ENCODE measurements around the gene TMPRSS2.

Gene TMPRSS2

GRCh38 chr21:41446586-41446985, 61.4 kb downstream of the TMPRSS2 start:
- no peak for DNase-seq

GRCh38 chr21:41445465-41445862, 62.5 kb downstream of the TMPRSS2 start:
- DNase-seq = no peak

- no peak for DNase-seq
These were observed 63.1 kb downstream of the TMPRSS2 start for GRCh38 chr21:41444703-41445464.

- no peak for DNase-seq
These were observed 64.4 kb downstream of the TMPRSS2 start for GRCh38 chr21:41443562-41443961.

GRCh38 chr21:41442481-41443186, 65.3 kb downstream of the TMPRSS2 start:
- no peak for DNase-seq

- no peak for DNase-seq
These were observed 66.4 kb downstream of the TMPRSS2 start for GRCh38 chr21:41441546-41441945.

GRCh38 chr21:41439248-41439647, 68.7 kb downstream of the TMPRSS2 start:
- no peak for DNase-seq

GRCh38 chr21:41438425-41439113, 69.4 kb downstream of the TMPRSS2 start:
- DNase-seq = no peak

- DNase-seq = no peak
These were observed 70.2 kb downstream of the TMPRSS2 start for GRCh38 chr21:41437729-41438128.

GRCh38 chr21:41435706-41436105, 72.3 kb downstream of the TMPRSS2 start:
- DNase-seq = no peak

- no peak for DNase-seq
These were observed 74.4 kb downstream of the TMPRSS2 start for GRCh38 chr21:41433566-41433965.

- DNase-seq = no peak
These were observed 75.1 kb downstream of the TMPRSS2 start for GRCh38 chr21:41432562-41433460.

- DNase-seq = no peak
These were observed 76.0 kb downstream of the TMPRSS2 start for GRCh38 chr21:41431788-41432548.

GRCh38 chr21:41429925-41430491, 78.0 kb downstream of the TMPRSS2 start:
- no peak for DNase-seq

- no peak for DNase-seq
These were observed 78.7 kb downstream of the TMPRSS2 start for GRCh38 chr21:41429305-41429704.

- no peak for DNase-seq
These were observed 79.1 kb downstream of the TMPRSS2 start for GRCh38 chr21:41428847-41429246.

GRCh38 chr21:41428311-41428710, 79.6 kb downstream of the TMPRSS2 start:
- DNase-seq = no peak

- no peak for DNase-seq
These were observed 80.4 kb downstream of the TMPRSS2 start for GRCh38 chr21:41427556-41427955.

GRCh38 chr21:41426676-41427404, 81.1 kb downstream of the TMPRSS2 start:
- no peak for DNase-seq

- no peak for DNase-seq
These were observed 81.8 kb downstream of the TMPRSS2 start, which contains the start of gene MX1 for GRCh38 chr21:41425954-41426675. Gene MX1, plus strand, starts transcription at chr21:41426239. Its CDS starts 5,832 bp downstream, at chr21:41432071.
